Measurements from ENCODE around the gene TLX2.
A peak's percentile ranks its signal among the peaks of the same experiment; 100 is the strongest.

- TF ChIP-seq CTCF (conservative IDR thresholded peaks at IDR 0.05; ENCODE audit: low read depth, low read length) (0 out of 2 replicates have a peak, but pooled peaks have one; percentile 17), EZH2phosphoT487 (IDR thresholded peaks at IDR 0.05; ENCODE audit: borderline replicate concordance, low read length) (no peak), EZH2 (IDR thresholded peaks at IDR 0.05; ENCODE audit: low read length, unreplicated experiment) (no peak)
Observed at GRCh38 chr2:74507145-74507925, 6.9 kb upstream of the TLX2 start, which contains the start of gene PCGF1.
